ENCODE measurements around the gene ARRDC1.
"Not testable (repeated sequence)": the region's sequence is repeated elsewhere in the genome, so short reads cannot be mapped to it uniquely, and the experiment has no call there.

Gene ARRDC1

GRCh38 chr9:137586854-137587253 lies 18.6 kb upstream of the ARRDC1 start:
- no peak for DNase-seq (ENCODE audit: low spot score)

DNA sequence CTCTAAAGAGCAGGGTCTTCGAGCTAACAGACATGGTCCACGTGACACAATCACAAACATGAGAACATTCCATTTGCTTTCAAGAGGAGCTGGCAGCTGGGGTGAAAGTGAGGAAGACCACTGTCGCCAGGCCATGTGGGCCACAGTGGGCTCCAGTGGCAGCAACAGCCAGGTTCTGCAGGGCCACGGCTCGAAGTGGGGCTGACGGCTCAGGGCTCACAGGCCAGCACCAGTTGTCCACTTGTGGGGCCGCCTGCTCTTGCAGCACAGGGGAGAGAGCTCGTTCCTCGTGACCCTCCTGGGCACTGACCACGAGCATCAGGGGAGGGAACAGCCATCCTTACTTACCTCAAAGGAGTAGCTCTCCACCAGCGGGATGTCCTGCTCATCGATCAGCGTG lies 17.2 kb upstream of the ARRDC1 start:
- no peak for DNase-seq (ENCODE audit: low spot score)

- no peak for DNase-seq (ENCODE audit: low spot score)
Observed at GRCh38 chr9:137588891-137589290, 16.6 kb upstream of the ARRDC1 start.

- DNase-seq (ENCODE audit: low spot score): no peak
Observed at GRCh38 chr9:137589441-137590122, 15.9 kb upstream of the ARRDC1 start.

GRCh38 chr9:137590123-137590468 lies 15.4 kb upstream of the ARRDC1 start:
- DNase-seq (ENCODE audit: low spot score): no peak

- DNase-seq (ENCODE audit: low spot score): peak; percentile 82
Observed at GRCh38 chr9:137590469-137591383, 14.8 kb upstream of the ARRDC1 start, which contains the start of gene ZMYND19. Gene ZMYND19, minus strand, starts transcription at chr9:137590512. Its CDS starts 249 bp downstream, at chr9:137590263.

- DNase-seq (ENCODE audit: low spot score): no peak
Observed at GRCh38 chr9:137592767-137593166, 12.7 kb upstream of the ARRDC1 start.

DNA sequence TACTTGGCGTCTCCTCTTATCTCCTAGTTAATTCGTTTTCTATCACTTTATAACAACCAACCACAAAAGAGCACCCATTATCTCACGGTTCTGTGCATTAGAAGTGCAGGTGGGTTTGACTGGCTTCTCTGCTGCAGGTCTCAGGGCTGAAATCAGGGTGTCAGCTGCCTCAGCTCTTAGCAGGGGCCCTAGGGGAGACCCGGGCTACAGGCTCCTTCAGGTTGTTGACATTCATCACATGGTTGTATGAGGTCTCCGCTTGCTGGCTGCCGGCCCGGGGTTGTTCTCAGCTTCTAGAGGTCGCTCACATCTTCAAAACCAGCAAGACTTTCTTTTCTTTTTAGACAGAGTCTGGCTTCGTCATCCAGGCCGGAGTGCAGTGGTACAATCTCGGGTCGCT lies 12.3 kb upstream of the ARRDC1 start:
- DNase-seq (ENCODE audit: low spot score): no peak

- DNase-seq (ENCODE audit: low spot score): not testable (repeated sequence)
Observed at GRCh38 chr9:137596577-137596976, 8.9 kb upstream of the ARRDC1 start.

GRCh38 chr9:137598943-137599342 lies 6.5 kb upstream of the ARRDC1 start:
- no peak for DNase-seq (ENCODE audit: low spot score)

DNA sequence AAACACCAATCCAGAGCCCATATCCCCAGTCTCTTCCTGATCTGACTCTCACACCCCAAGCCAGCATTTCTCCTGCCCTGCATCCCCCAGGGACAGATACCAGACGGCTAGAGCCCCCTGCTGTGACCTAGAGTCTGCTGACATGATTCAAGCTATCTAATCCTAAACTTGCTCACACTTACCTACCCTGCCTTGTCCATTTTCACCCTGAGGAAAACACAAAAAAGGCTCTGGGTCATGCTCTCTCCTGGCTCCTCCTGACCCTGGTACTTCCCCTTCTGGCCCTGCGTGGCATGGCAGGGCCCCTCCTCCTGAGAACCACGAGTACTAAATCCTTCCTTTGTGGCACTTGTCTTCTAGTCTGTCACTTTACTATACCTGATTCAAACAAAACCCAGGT lies 2.8 kb upstream of the ARRDC1 start:
- no peak for DNase-seq (ENCODE audit: low spot score)

DNA sequence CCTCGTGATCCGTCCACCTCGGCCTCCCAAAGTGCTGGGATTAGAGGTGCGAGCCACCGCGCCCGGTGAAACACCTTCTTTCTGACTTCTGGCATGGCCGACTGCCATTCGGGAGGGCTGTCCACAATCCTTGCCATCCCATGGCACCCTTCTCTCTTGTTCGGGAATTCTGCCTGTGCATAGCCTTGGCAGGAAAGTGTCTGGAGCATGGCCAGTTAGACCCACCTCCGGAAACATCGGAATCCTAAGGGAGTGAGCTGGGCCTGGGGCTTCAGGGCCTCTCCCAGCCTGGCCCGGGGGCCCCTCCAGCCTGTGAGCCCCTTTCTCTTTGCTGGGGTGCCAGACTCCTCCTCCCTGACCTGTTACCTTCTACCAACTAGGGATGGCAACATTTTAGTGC lies 1.6 kb upstream of the ARRDC1 start:
- DNase-seq (ENCODE audit: low spot score): no peak

DNA sequence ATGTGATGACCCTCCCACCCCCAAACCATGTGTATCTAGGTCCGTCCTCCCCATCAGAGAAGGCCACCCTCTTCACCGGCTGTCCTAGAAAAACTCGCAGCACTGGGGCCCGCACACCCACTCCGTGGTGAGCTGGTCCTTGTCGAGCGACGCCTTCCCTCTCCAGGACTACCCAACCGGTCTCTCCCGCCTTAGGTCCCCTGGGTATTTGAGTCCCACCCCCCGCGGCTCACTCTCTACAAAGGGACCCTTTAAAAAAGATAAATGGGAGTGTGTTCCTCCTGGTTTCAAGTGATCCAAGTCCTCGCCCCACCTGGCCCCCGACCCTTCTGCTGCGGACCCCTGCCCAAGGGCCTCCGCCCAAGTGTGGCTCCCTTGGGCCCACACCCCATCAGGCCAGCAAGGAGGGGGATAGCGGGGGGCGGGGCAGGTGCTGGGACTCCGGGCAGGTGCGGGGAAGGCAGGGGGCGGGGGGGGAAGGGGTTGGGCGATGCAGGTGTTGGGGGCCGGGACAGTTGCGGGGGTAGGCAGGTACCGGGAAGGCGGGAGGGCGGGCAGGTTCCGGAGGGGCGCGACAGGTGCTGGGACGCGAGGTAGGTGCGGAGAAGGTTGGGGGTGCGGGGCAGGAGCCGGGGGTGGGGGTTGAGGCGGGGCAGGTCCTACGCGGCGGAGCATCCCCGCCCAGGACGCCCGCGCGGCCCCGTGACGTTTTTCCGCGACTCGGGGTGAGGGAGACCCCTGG lies 970 bp upstream of the ARRDC1 start:
- DNase-seq (ENCODE audit: low spot score): no peak

DNA sequence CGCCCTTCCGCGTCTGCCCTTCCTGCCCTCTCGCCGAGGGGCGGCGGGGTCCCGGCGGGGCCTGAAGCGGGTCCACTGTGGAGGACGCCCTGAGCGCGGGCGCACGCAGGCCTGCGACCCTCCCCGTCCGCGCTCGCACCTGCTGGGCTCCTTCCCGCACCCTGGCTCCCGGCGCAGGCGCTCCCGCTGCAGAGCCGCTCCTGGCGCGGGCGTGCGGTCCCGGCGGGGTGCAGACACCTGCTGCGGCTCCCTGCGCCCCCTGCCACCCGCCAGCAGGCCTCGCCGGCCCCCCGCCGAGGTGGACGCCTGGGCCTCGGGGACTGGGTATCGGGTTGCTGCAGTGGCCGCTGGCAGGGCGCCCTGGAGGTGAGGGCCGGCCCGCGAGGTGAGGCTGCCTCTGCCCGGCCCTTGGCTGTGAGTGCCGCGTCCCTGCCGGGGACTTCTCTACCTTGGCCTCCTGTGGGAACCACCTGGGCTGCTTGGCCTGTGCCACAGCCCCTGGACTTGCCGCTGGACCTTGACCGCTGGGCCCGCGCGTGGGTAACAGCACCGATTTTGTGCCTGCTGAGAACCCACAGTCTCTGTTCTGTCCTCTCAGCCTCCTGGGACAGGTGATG lies 627 bp downstream of the ARRDC1 start:
- no peak for DNase-seq (ENCODE audit: low spot score)

DNA sequence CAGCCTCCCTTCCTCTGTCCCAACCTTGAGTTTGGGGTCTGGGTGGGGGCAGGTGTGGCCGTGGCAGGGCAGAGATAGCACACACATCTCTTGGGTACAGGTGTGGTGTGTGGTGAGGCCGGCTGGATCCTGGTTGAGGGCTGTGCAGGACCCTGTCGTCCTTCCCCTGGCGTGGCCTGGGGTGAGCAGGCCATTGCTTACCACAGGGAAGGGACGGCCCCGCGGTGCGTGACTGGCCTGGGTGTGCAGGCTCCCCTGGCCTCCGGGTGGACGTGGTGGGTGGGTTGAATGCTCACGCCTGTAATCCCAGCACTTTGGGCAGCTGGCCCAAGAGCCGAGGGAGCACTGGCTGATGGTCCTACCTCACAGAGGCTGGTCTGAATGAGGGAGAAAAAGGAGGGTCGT lies 1.2 kb downstream of the ARRDC1 start:
- DNase-seq (ENCODE audit: low spot score): no peak

- no peak for DNase-seq (ENCODE audit: low spot score)
Observed at GRCh38 chr9:137607141-137607857, 1.8 kb downstream of the ARRDC1 start.

DNA sequence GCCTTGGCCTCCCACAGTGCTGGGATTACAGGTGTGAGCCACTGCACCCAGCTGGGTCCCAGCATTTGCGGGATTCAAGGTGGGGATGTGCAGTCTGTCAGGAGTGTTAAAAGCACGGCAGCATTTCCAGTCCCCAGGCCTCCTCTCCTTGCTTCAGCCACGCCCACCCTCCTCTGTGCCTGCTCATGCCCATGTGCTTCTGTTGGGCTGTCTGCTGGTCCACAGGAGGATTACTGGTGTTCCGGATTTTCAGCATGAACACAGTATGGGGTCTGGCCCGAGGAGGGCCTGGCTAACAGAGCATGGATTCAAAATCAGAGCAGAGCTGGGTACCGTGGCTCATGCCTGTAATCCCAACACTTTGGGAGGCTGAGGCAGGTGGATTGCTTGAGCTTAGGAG lies 5.5 kb downstream of the ARRDC1 start:
- DNase-seq (ENCODE audit: low spot score): no peak

DNA sequence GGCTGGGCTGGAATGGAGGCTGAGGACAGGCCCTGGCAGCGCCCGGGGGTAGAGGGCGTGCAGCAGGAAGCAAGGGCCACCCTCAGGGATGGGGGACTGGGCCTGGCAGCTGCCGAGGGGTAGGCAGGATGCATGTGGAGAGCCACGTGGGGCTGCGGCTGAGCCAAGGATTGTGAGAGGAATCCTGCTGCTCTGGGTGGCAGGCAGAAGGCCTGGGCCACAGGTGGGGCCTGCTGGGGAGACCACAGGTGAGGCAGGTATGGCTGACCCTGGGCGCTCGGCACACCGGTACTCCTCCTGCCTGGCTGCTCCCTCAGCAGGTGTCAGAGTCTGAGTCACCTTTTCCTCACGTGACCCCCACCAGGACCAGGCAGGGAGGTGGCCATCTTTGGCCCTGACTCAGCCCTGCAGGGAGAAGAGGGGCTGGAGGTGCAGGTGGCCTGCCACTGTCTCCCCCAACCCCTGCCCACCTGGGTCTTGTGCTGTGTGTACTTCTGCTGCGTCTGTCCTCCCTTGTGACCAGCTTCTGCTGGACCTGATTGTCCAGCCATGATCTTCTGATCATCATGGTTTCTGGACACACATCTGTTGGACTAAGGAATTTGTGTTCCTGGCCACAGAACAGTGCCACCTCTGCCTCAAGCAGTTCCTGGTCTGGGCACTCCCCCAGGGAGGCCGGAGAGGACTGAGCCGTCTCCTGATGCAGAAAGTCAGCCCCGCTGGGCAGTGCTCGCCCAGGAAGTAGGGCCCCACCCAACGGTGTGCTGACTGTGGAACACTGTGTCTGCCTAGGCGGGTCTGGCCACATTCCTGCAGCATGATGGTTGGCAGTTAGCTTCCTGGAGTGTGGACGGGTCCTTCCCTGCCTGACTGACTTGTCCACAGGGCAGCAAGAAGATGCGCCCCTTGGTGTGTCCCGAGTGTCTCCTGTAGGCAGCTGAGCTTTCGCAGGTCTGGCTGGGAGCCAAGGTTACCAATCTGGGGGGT lies 6.4 kb downstream of the ARRDC1 start:
- DNase-seq (ENCODE audit: low spot score): peak; percentile 98

- no peak for DNase-seq (ENCODE audit: low spot score)
Observed at GRCh38 chr9:137612741-137613142, 7.3 kb downstream of the ARRDC1 start.

DNA sequence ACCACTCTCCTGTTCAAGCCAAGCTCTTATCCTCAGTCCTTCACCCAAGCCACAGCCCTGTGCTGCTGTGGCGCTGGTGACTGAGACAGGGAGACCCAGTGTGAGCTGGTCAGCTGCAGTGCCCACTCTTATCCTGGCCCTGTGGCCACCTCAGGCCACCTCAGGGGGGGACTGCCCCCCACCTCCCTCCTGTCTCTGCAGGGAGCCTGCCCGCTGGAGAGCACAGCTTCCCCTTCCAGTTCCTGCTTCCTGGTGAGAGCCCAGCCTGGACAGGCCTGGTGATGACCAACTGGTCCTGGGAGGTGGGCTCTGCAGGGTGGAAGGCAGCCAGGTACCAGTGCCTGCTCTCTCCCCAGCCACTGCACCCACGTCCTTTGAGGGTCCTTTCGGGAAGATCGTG lies 7.8 kb downstream of the ARRDC1 start:
- no peak for DNase-seq (ENCODE audit: low spot score)

All from SW480 (cell line).